ENCODE results near the gene TSPAN31. TPM values are rescaled to one million over a fixed set of nuclear protein-coding genes. Genes with fewer than 3 reads are reported as not detected.
A peak's percentile ranks its signal among the peaks of the same experiment; 100 is the strongest.

Gene TSPAN31
- total and polyA plus RNA-seq, 9 of the 15 experiments (the other 6 are each of a cell fraction or from before 2014, with no cell fraction given), result 11.3 to 26.4 (median 14.3) TPM

DNA sequence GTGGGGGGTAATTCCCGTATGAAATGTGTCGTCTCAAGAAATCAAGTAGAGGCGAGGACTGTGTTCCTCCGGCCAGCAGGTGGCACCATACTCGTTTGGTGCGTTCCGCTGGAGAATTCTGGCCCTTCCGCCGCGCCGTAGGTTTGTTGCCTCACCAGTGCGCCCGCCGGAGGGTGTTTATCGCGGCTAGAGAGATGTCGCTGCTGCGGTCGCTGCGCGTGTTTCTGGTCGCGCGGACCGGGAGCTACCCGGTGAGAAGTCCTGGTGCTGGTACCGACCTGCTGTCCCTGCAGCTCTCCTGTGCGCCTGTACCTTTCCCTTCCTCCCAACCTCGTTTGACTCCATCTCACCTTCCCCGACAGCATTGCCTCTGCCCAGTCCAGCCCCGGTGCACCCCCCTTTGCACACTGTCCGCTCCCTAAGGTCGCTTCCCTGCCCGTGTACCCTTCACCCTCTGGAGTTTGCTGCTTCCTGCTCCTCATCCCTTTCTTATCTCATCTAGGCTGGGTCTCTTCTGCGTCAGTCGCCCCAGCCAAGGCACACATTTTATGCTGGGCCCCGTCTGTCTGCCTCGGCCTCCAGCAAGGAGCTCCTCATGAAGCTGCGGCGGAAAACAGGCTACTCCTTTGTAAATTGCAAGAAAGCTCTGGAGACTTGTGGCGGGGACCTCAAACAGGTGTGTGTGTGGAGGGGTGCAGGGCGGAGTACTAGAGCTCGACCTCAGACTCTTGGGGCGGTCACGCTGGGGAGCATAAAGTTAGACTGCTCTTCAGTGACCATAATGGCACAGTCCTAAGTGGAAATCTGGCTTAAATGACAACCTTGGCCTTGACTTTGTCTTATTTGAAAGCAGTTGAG is 38.0 kb downstream of the TSPAN31 start, which contains the start of gene TSFM (continued):
- TF ChIP-seq ZNF253 (CRISPR knock-in tag; conservative IDR thresholded peaks at IDR 0.05) (no peak), ZNF384 (IDR thresholded peaks at IDR 0.05; ENCODE audit: low read depth, low read length) (peak; percentile 61; the same call in 1 of the 2 replicates), FOXK2 (conservative IDR thresholded peaks at IDR 0.05 in 1 of 2, IDR thresholded peaks at IDR 0.05 in 1 of 2; ENCODE audit: low read depth in 2 of 2) (peak; percentile 97 to 99), ZNF347 (CRISPR knock-in tag; IDR thresholded peaks at IDR 0.05; ENCODE audit: low read depth) (no peak), RFX1 (IDR thresholded peaks at IDR 0.05) (no peak), ZC3H4 (CRISPR knock-in tag; IDR thresholded peaks at IDR 0.05; ENCODE audit: borderline replicate concordance) (no peak), MCM5 (IDR thresholded peaks at IDR 0.05; ENCODE audit: low read depth) (no peak), TCF3 (CRISPR knock-in tag; IDR thresholded peaks at IDR 0.05) (peak; percentile 33; the same call in 1 of the 2 replicates), PYGO2 (tag; IDR thresholded peaks at IDR 0.05) (no peak), DPF2 (IDR thresholded peaks at IDR 0.05) (peak; percentile 28; the same call in 1 of the 2 replicates)
- TF ChIP-seq, protein P1, sequence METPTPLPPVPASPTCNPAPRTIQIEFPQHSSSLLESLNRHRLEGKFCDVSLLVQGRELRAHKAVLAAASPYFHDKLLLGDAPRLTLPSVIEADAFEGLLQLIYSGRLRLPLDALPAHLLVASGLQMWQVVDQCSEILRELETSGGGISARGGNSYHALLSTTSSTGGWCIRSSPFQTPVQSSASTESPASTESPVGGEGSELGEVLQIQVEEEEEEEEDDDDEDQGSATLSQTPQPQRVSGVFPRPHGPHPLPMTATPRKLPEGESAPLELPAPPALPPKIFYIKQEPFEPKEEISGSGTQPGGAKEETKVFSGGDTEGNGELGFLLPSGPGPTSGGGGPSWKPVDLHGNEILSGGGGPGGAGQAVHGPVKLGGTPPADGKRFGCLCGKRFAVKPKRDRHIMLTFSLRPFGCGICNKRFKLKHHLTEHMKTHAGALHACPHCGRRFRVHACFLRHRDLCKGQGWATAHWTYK (CRISPR knock-in tag; IDR thresholded peaks at IDR 0.05), result no peak
- TF ChIP-seq, protein P2, sequence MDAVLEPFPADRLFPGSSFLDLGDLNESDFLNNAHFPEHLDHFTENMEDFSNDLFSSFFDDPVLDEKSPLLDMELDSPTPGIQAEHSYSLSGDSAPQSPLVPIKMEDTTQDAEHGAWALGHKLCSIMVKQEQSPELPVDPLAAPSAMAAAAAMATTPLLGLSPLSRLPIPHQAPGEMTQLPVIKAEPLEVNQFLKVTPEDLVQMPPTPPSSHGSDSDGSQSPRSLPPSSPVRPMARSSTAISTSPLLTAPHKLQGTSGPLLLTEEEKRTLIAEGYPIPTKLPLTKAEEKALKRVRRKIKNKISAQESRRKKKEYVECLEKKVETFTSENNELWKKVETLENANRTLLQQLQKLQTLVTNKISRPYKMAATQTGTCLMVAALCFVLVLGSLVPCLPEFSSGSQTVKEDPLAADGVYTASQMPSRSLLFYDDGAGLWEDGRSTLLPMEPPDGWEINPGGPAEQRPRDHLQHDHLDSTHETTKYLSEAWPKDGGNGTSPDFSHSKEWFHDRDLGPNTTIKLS (IDR thresholded peaks at IDR 0.05; ENCODE audit: borderline replicate concordance, low read depth), result peak; percentile 67; the same call in 1 of the 2 replicates
- TF ChIP-seq, protein P3, sequence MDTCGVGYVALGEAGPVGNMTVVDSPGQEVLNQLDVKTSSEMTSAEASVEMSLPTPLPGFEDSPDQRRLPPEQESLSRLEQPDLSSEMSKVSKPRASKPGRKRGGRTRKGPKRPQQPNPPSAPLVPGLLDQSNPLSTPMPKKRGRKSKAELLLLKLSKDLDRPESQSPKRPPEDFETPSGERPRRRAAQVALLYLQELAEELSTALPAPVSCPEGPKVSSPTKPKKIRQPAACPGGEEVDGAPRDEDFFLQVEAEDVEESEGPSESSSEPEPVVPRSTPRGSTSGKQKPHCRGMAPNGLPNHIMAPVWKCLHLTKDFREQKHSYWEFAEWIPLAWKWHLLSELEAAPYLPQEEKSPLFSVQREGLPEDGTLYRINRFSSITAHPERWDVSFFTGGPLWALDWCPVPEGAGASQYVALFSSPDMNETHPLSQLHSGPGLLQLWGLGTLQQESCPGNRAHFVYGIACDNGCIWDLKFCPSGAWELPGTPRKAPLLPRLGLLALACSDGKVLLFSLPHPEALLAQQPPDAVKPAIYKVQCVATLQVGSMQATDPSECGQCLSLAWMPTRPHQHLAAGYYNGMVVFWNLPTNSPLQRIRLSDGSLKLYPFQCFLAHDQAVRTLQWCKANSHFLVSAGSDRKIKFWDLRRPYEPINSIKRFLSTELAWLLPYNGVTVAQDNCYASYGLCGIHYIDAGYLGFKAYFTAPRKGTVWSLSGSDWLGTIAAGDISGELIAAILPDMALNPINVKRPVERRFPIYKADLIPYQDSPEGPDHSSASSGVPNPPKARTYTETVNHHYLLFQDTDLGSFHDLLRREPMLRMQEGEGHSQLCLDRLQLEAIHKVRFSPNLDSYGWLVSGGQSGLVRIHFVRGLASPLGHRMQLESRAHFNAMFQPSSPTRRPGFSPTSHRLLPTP (IDR thresholded peaks at IDR 0.05; ENCODE audit: borderline replicate concordance, extremely low read depth, insufficient read length), result no peak
- TF ChIP-seq, protein P4, sequence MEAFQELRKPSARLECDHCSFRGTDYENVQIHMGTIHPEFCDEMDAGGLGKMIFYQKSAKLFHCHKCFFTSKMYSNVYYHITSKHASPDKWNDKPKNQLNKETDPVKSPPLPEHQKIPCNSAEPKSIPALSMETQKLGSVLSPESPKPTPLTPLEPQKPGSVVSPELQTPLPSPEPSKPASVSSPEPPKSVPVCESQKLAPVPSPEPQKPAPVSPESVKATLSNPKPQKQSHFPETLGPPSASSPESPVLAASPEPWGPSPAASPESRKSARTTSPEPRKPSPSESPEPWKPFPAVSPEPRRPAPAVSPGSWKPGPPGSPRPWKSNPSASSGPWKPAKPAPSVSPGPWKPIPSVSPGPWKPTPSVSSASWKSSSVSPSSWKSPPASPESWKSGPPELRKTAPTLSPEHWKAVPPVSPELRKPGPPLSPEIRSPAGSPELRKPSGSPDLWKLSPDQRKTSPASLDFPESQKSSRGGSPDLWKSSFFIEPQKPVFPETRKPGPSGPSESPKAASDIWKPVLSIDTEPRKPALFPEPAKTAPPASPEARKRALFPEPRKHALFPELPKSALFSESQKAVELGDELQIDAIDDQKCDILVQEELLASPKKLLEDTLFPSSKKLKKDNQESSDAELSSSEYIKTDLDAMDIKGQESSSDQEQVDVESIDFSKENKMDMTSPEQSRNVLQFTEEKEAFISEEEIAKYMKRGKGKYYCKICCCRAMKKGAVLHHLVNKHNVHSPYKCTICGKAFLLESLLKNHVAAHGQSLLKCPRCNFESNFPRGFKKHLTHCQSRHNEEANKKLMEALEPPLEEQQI (IDR thresholded peaks at IDR 0.05), result peak; percentile 89
- TF ChIP-seq, protein P5, sequence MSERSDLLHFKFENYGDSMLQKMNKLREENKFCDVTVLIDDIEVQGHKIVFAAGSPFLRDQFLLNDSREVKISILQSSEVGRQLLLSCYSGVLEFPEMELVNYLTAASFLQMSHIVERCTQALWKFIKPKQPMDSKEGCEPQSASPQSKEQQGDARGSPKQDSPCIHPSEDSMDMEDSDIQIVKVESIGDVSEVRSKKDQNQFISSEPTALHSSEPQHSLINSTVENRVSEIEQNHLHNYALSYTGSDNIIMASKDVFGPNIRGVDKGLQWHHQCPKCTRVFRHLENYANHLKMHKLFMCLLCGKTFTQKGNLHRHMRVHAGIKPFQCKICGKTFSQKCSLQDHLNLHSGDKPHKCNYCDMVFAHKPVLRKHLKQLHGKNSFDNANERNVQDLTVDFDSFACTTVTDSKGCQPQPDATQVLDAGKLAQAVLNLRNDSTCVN (CRISPR knock-in tag; IDR thresholded peaks at IDR 0.05), result no peak

All from K562 (cell line).